ENCODE measurements around the gene MAJIN.

DNA sequence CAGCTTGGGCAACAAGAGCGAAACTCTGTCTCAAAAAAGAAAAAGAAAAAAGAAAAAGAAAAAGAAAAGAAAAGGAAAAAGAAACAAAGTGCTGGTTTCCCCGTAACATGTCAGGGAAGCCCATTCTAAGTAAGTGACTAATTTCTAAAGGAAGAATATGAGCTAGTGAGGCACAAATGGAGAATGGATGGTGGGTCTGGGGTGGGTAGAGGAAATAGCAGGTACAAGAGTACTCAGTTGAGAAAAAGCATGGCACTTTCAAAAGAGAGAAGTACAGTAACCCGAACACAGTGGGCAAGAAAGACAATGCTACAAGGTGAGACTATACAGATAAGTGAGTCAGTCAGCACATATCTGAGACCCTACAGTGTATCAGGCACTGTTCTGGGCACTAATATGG, 4.5 kb downstream of the MAJIN start:
- TF ChIP-seq EZH2phosphoT487 (IDR thresholded peaks at IDR 0.05; ENCODE audit: borderline replicate concordance, low read depth), result no peak
- TF ChIP-seq, protein P1, sequence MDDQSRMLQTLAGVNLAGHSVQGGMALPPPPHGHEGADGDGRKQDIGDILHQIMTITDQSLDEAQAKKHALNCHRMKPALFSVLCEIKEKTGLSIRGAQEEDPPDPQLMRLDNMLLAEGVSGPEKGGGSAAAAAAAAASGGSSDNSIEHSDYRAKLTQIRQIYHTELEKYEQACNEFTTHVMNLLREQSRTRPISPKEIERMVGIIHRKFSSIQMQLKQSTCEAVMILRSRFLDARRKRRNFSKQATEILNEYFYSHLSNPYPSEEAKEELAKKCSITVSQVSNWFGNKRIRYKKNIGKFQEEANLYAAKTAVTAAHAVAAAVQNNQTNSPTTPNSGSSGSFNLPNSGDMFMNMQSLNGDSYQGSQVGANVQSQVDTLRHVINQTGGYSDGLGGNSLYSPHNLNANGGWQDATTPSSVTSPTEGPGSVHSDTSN (IDR thresholded peaks at IDR 0.05), result no peak
- TF ChIP-seq SIN3A (IDR thresholded peaks at IDR 0.05; ENCODE audit: borderline replicate concordance, low read depth, low read length), result no peak
- TF ChIP-seq MEF2A (IDR thresholded peaks at IDR 0.05; ENCODE audit: borderline replicate concordance, low read depth), result no peak
- TF ChIP-seq, protein P2, sequence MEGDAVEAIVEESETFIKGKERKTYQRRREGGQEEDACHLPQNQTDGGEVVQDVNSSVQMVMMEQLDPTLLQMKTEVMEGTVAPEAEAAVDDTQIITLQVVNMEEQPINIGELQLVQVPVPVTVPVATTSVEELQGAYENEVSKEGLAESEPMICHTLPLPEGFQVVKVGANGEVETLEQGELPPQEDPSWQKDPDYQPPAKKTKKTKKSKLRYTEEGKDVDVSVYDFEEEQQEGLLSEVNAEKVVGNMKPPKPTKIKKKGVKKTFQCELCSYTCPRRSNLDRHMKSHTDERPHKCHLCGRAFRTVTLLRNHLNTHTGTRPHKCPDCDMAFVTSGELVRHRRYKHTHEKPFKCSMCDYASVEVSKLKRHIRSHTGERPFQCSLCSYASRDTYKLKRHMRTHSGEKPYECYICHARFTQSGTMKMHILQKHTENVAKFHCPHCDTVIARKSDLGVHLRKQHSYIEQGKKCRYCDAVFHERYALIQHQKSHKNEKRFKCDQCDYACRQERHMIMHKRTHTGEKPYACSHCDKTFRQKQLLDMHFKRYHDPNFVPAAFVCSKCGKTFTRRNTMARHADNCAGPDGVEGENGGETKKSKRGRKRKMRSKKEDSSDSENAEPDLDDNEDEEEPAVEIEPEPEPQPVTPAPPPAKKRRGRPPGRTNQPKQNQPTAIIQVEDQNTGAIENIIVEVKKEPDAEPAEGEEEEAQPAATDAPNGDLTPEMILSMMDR (IDR thresholded peaks at IDR 0.05), result no peak
- TF ChIP-seq, protein P3, sequence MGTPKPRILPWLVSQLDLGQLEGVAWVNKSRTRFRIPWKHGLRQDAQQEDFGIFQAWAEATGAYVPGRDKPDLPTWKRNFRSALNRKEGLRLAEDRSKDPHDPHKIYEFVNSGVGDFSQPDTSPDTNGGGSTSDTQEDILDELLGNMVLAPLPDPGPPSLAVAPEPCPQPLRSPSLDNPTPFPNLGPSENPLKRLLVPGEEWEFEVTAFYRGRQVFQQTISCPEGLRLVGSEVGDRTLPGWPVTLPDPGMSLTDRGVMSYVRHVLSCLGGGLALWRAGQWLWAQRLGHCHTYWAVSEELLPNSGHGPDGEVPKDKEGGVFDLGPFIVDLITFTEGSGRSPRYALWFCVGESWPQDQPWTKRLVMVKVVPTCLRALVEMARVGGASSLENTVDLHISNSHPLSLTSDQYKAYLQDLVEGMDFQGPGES (IDR thresholded peaks at IDR 0.05; ENCODE audit: low read depth, low read length), result no peak
- no peak for TF ChIP-seq POLR2AphosphoS5 (IDR thresholded peaks at IDR 0.05; ENCODE audit: low read depth, low read length)
- no peak for TF ChIP-seq RCOR1 (IDR thresholded peaks at IDR 0.05; ENCODE audit: low read length)
- TF ChIP-seq EP300 (IDR thresholded peaks at IDR 0.05; ENCODE audit: borderline replicate concordance in 1 of 2, low read depth in 1 of 2, low read length in 1 of 2), result no peak
- TF ChIP-seq, protein P4, sequence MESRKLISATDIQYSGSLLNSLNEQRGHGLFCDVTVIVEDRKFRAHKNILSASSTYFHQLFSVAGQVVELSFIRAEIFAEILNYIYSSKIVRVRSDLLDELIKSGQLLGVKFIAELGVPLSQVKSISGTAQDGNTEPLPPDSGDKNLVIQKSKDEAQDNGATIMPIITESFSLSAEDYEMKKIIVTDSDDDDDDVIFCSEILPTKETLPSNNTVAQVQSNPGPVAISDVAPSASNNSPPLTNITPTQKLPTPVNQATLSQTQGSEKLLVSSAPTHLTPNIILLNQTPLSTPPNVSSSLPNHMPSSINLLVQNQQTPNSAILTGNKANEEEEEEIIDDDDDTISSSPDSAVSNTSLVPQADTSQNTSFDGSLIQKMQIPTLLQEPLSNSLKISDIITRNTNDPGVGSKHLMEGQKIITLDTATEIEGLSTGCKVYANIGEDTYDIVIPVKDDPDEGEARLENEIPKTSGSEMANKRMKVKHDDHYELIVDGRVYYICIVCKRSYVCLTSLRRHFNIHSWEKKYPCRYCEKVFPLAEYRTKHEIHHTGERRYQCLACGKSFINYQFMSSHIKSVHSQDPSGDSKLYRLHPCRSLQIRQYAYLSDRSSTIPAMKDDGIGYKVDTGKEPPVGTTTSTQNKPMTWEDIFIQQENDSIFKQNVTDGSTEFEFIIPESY (IDR thresholded peaks at IDR 0.05; ENCODE audit: borderline replicate concordance, low read depth), result no peak
- TF ChIP-seq, protein P5, sequence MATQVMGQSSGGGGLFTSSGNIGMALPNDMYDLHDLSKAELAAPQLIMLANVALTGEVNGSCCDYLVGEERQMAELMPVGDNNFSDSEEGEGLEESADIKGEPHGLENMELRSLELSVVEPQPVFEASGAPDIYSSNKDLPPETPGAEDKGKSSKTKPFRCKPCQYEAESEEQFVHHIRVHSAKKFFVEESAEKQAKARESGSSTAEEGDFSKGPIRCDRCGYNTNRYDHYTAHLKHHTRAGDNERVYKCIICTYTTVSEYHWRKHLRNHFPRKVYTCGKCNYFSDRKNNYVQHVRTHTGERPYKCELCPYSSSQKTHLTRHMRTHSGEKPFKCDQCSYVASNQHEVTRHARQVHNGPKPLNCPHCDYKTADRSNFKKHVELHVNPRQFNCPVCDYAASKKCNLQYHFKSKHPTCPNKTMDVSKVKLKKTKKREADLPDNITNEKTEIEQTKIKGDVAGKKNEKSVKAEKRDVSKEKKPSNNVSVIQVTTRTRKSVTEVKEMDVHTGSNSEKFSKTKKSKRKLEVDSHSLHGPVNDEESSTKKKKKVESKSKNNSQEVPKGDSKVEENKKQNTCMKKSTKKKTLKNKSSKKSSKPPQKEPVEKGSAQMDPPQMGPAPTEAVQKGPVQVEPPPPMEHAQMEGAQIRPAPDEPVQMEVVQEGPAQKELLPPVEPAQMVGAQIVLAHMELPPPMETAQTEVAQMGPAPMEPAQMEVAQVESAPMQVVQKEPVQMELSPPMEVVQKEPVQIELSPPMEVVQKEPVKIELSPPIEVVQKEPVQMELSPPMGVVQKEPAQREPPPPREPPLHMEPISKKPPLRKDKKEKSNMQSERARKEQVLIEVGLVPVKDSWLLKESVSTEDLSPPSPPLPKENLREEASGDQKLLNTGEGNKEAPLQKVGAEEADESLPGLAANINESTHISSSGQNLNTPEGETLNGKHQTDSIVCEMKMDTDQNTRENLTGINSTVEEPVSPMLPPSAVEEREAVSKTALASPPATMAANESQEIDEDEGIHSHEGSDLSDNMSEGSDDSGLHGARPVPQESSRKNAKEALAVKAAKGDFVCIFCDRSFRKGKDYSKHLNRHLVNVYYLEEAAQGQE (IDR thresholded peaks at IDR 0.05; ENCODE audit: low read depth, low read length), result no peak
- no peak for TF ChIP-seq TAF1 (IDR thresholded peaks at IDR 0.05; ENCODE audit: borderline replicate concordance, low read depth, low read length)

All from SK-N-SH (cell line).